GM12892 (cell line): ENCODE measurements around the gene FILIP1L.

Experiments
- DNase-seq: peaks from one replicate; pipeline ENCODE4 v3.0.0; 2011; ENCODE audit not compliant: insufficient read length
- FAIRE-seq: peaks from 2 replicates; lab custom pipeline; 2011; peaks lifted over from hg19 to GRCh38; lab: Jason Lieb, UNC
- POLR2A ChIP-seq: IDR thresholded peaks from 2 replicates; pipeline ENCODE4 v1.6.1; 2011; ENCODE audit warnings: low read depth, low read length, control low read depth
- POLR2AphosphoS5 ChIP-seq: IDR thresholded peaks from 2 replicates; pipeline ENCODE4 v1.6.1; 2011; ENCODE audit warnings: low read depth, low read length, control low read depth
- TAF1 ChIP-seq: IDR thresholded peaks from 2 replicates; pipeline ENCODE4 v1.6.1; 2011; ENCODE audit warnings: low read depth, mild to moderate bottlenecking, control low read depth, low read length, borderline replicate concordance

The FILIP1L gene

DNA sequence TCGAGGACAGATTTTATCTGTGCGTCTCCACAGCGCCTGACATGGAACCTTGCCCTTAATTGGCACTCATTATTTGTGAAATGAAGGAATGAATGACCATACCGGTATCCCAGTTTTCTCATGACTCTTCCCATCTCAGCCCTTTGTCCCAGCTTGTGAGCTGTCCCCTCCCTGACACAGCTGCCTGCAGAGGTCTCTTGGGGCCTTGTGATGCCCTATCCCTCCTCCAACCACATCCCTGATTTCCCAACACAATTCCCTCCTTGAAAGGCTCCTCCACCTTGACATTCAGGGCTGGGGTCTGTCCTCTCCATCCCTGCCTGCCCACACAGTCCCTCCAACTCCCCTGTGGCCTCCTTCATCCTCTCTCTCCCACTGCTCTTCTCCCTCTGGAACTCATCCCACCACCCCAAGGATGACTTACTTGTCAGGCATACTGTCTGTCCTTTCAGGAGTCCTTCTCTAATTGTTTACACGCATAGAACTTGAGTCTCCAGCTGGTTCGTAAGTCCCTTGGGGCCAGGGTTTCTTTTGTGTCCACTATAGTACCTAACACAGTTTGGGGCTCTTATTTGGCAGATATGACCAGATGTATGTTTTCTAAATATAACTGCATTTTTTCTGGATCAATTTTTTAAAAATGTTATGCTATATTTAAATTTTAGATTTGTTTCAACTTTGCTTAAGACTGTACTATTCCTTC lies 35.6 kb upstream of the FILIP1L start:
- TF ChIP-seq TAF1: no peak
- TF ChIP-seq POLR2AphosphoS5: no peak
- TF ChIP-seq POLR2A: no peak
- DNase-seq (no peak), FAIRE-seq (no peak)

DNA sequence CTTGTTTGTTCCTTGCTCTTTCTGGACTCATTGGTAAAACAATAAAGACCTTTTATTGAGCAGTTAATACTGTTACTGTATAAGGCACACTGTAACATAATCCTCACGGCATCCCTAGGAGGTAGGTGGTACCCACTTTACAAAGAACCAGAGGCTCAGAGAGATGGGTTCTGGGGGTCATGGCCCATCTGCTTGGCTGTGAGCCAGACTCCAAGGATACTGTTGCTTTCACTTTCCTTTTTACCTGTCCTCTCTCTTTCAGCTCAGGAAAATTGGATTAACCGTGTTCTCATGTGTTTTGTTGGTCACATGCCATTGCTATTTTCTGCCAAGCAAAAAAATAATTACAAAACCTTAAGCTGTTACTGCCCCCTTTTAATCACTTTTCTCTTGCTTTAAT lies 34.8 kb upstream of the FILIP1L start:
- DNase-seq (no peak), FAIRE-seq (no peak)
- no peak for TF ChIP-seq TAF1

GRCh38 chr3:100144255-100144866 lies 30.1 kb upstream of the FILIP1L start:
- TF ChIP-seq POLR2AphosphoS5: no peak
- TF ChIP-seq TAF1: no peak
- no peak for DNase-seq
- FAIRE-seq: peak; percentile 60

- TF ChIP-seq TAF1 (no peak), POLR2AphosphoS5 (no peak), POLR2A (no peak)
- no peak for FAIRE-seq
Observed at GRCh38 chr3:100141586-100141985, 27.3 kb upstream of the FILIP1L start.

GRCh38 chr3:100140976-100141375 lies 26.7 kb upstream of the FILIP1L start:
- DNase-seq (no peak), FAIRE-seq (no peak)
- TF ChIP-seq TAF1 (no peak), POLR2A (no peak), POLR2AphosphoS5 (no peak)

More at GRCh38 chr3:100141586-100141985, 27.3 kb upstream of the FILIP1L start:
- DNase-seq: no peak

DNA sequence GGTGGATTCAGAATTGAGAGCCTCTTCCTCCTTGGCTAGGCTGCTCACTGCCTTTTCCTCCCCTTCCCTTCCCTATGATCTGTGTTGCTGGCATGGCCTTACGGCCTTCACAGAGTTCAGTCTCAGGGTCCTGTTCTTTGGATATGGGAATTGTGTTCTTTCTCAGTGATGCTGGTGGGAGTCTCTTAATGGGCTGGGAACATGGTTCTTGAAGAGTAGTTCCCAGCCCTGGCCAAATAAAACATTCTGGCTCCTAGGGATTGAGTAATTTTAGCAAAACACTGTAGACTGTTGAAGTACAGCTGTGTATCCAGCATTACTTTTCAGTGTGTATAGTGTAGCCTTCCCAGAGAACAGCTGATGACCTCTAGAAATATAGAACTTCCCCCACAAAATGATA lies 22.6 kb upstream of the FILIP1L start:
- TF ChIP-seq POLR2A (no peak), POLR2AphosphoS5 (no peak), TAF1 (no peak)
- FAIRE-seq (no peak), DNase-seq (no peak)

- TF ChIP-seq POLR2AphosphoS5: no peak
- TF ChIP-seq TAF1: no peak
- no peak for DNase-seq
- no peak for FAIRE-seq
Observed at GRCh38 chr3:100131241-100131640, 16.9 kb upstream of the FILIP1L start.

GRCh38 chr3:100129941-100130340 lies 15.6 kb upstream of the FILIP1L start:
- no peak for DNase-seq
- FAIRE-seq: no peak
- no peak for TF ChIP-seq TAF1

DNA sequence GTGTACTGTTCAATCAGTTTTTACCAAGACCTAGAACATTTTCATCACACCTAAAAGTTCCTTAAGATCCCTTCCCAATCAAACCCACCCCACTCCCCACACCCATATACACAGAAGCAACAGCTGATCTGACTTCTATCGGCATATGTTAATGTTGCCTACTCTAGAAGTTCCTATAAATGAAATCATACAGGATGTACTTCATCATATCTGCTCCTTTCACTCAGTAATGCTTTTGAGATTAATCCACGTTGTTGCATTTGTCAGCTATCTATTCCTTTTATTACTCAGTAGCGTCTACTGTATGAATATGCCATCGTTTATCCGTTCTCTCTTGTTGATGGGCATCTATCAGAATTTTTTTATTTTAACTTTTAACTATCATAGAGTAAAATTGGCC lies 14.3 kb upstream of the FILIP1L start:
- FAIRE-seq: no peak
- DNase-seq: no peak
- no peak for TF ChIP-seq TAF1
- no peak for TF ChIP-seq POLR2AphosphoS5
- TF ChIP-seq POLR2A: no peak

GRCh38 chr3:100127792-100128191 lies 13.5 kb upstream of the FILIP1L start:
- TF ChIP-seq POLR2A (no peak), POLR2AphosphoS5 (no peak), TAF1 (no peak)
- FAIRE-seq (no peak), DNase-seq (no peak)

DNA sequence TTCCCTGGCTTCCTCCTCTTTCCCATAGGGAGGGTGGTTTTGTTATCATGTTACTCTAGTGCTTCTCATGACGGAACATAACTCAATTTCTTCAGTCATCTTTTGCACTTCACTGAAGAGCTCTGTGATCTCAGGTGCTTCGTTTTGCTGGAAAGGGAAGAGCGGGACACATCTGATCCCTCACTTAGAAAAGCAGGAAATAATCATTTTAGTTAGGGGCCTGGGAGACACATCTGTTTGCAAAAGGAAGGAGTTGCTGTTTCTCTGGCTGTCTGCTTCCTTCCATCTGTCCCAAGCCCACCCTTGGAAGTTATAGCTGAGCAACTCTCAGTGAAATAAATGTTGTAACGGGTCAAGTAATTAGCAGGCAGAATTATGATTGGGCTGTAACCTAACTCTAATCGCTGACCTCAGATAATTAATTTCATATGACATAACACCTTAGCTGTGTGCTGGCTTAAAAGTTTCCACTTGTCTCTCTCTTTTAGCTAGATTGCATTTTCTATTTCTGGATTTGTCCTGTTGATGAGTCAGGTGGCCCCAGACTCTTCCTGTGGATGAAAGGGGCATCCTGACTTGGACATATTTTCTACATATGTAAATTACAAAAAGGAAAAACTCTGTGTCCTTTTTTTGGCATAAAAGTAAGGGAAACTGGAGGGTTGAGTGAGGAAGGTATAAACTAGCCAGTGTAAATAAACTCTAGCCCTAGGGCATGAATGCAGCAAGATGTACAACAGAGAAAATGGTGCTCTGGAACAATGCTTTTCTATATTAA lies 11.0 kb upstream of the FILIP1L start:
- DNase-seq (no peak), FAIRE-seq (no peak)
- TF ChIP-seq TAF1: no peak
- no peak for TF ChIP-seq POLR2AphosphoS5
- no peak for TF ChIP-seq POLR2A

GRCh38 chr3:100124201-100124761 lies 10.0 kb upstream of the FILIP1L start:
- no peak for FAIRE-seq
- no peak for DNase-seq
- TF ChIP-seq TAF1 (no peak), POLR2AphosphoS5 (no peak), POLR2A (no peak)
